Uterus (tissue), 4 donors: ENCODE data around the gene KLF3. TPM values are rescaled to one million over a fixed set of nuclear protein-coding genes. Genes with fewer than 3 reads are reported as not detected.

Experiments used
- DNase-seq, 2 donors: peaks; one replicate each; pipeline ENCODE4 v3.0.0-alpha.2; 2019 to 2020
- H3K27ac ChIP-seq, 2 donors: fragments of 200-600 bp; sonication (generic); 1 replicate in 1 of 2; 2 replicates in 1 of 2; pipeline ENCODE4 v1.5.1; 2016 to 2018
- H3K27me3 ChIP-seq, 2 donors: fragments of 200-600 bp; sonication (generic); one replicate each; pipeline ENCODE4 v1.5.1; 2018 to 2019; ENCODE audit warnings: control low read depth in 1 of 2
- H3K36me3 ChIP-seq, 2 donors: fragments of 200-600 bp; sonication (generic); one replicate each; pipeline ENCODE4 v1.5.1; 2019; ENCODE audit warnings: control low read depth in 1 of 2
- H3K4me1 ChIP-seq, 2 donors: fragments of 200-600 bp; sonication (generic); one replicate each; pipeline ENCODE4 v1.5.1; 2018 to 2019; ENCODE audit warnings: control low read depth in 1 of 2
- H3K4me3 ChIP-seq, 2 donors: fragments of 200-600 bp; sonication (generic); 1 replicate in 1 of 2; 2 replicates in 1 of 2; pipeline ENCODE4 v1.5.1; 2018 to 2019; ENCODE audit warnings: mild to moderate bottlenecking in 1 of 2
- H3K9me3 ChIP-seq, 2 donors: fragments of 200-600 bp; sonication (generic); one replicate each; pipeline ENCODE4 v1.5.1; 2019; ENCODE audit warnings: control low read depth in 1 of 2
- CTCF ChIP-seq, 4 experiments: fragments of 200-600 bp in 2 of 4; fragments of 450-650 bp in 2 of 4; sonication (generic) in 2 of 4; IDR thresholded peaks; one replicate each; pipeline ENCODE4 v1.5.1; 2016 to 2019; ENCODE audit warnings: antibody characterized with exemption in 4 of 4, mild to moderate bottlenecking in 2 of 4, moderate library complexity in 1 of 4
- POLR2A ChIP-seq, 2 donors: fragments of 450-650 bp; IDR thresholded peaks; one replicate each; pipeline ENCODE4 v1.6.1; 2016; ENCODE audit warnings: antibody characterized with exemption in 2 of 2, mild to moderate bottlenecking in 1 of 2, moderate library complexity in 1 of 2
- intact Hi-C: fragments of 100-400 bp; cut with DNase I; formaldehyde crosslinking; loops from one replicate; pipeline ENCODE4 v1.15.1; 2023; ENCODE audit warnings: low total_unique reads
- total RNA-seq, 4 donors: library from RNA; depleted of rRNA in 3 of 4; stranded (reverse); fragments of >200 nt in 3 of 4; gene quantifications; one replicate each; pipeline versions ENCODE4 v1.1.0 to v1.2.4, GENCODE V29; 2014 to 2023
- donor health status: DM: yes; HTN: yes; CAD: no.

Gene KLF3
- total RNA-seq, 4 donors from 2014 or later = 13.8 to 69.0 (median 41.2) TPM

GRCh38 chr4:38740303-38740702 is 76.3 kb downstream of the KLF3 start:
- Histone ChIP-seq H3K4me3 (no peak overlapping the region), H3K27ac (no peak overlapping the region), H3K4me1 (no peaks in the 10 kb centered on the region), H3K36me3 (no peaks in the 10 kb centered on the region), H3K27me3 (no peaks in the 10 kb centered on the region), H3K9me3 (no peaks in the 10 kb centered on the region)
- intact Hi-C loops = no loop called here
- DNase-seq = no peak
- no peak for TF ChIP-seq CTCF (IDR thresholded peaks at IDR 0.05)
- no peak for TF ChIP-seq POLR2A (IDR thresholded peaks at IDR 0.05)

- H3K27ac ChIP-seq = no peak overlapping the region
- no peak overlapping the region for H3K4me3 ChIP-seq
- intact Hi-C loops = no loop called here
- H3K27me3 ChIP-seq = no peaks in the 10 kb centered on the region
- no peaks in the 10 kb centered on the region for H3K36me3 ChIP-seq
- TF ChIP-seq POLR2A (IDR thresholded peaks at IDR 0.05) (no peak), CTCF (IDR thresholded peaks at IDR 0.05) (no peak)
- no peak for DNase-seq
- H3K4me1 ChIP-seq = no peaks in the 10 kb centered on the region
- H3K9me3 ChIP-seq = no peaks in the 10 kb centered on the region
These were observed 79.9 kb downstream of the KLF3 start for GRCh38 chr4:38743866-38744265.

GRCh38 chr4:38745881-38746280 is 81.9 kb downstream of the KLF3 start:
- no peak for DNase-seq
- intact Hi-C loops = no loop called here
- Histone ChIP-seq H3K4me3 (no peak overlapping the region), H3K27me3 (no peaks in the 10 kb centered on the region), H3K9me3 (no peaks in the 10 kb centered on the region), H3K4me1 (no peaks in the 10 kb centered on the region), H3K36me3 (no peaks in the 10 kb centered on the region), H3K27ac (no peak overlapping the region)
- TF ChIP-seq POLR2A (IDR thresholded peaks at IDR 0.05) (no peak), CTCF (IDR thresholded peaks at IDR 0.05) (no peak)

GRCh38 chr4:38747629-38748028 is 83.6 kb downstream of the KLF3 start:
- Histone ChIP-seq H3K36me3 (no peaks in the 10 kb centered on the region), H3K4me1 (no peaks in the 10 kb centered on the region), H3K4me3 (no peak overlapping the region), H3K27me3 (no peaks in the 10 kb centered on the region), H3K9me3 (no peaks in the 10 kb centered on the region), H3K27ac (peak overlapping the region in 1 of 2 donors; percentile 4)
- intact Hi-C loops = no loop called here
- no peak for DNase-seq
- TF ChIP-seq POLR2A (IDR thresholded peaks at IDR 0.05) (no peak), CTCF (IDR thresholded peaks at IDR 0.05) (no peak)

GRCh38 chr4:38749336-38749735 is 85.3 kb downstream of the KLF3 start:
- DNase-seq = no peak
- Histone ChIP-seq H3K27ac (peak overlapping the region; percentile 27 to 47), H3K27me3 (no peaks in the 10 kb centered on the region), H3K36me3 (no peaks in the 10 kb centered on the region), H3K4me3 (no peak overlapping the region), H3K9me3 (no peaks in the 10 kb centered on the region), H3K4me1 (no peaks in the 10 kb centered on the region)
- no peak for TF ChIP-seq POLR2A (IDR thresholded peaks at IDR 0.05)
- TF ChIP-seq CTCF (IDR thresholded peaks at IDR 0.05) = no peak
- intact Hi-C loops = no loop called here

Other genes starting within 250 kb of the KLF3 start
- gene TLR10, start 118.8 kb downstream of the KLF3 start, total RNA-seq = 1 to 10 TPM in 1 of 4 donors, not detected in 3; 2.0 TPM
- gene TLR1, start 140.6 kb downstream of the KLF3 start, total RNA-seq = 10 to 100 TPM in 3 of 4 donors, 1 to 10 TPM in 1; 6.1 to 32.3 (median 20.4) TPM
- 1 to 10 TPM; 1.5 to 10.0 (median 4.4) TPM for gene TLR6, start 192.6 kb downstream of the KLF3 start, total RNA-seq
- 100 to 1,000 TPM in 1 of 4 donors, 10 to 100 TPM in 3; 41.2 to 273 (median 52.7) TPM for gene FAM114A1, start 203.6 kb downstream of the KLF3 start, total RNA-seq